ENCODE data around the gene ATXN10.
A peak's percentile ranks its signal among the peaks of the same experiment; 100 is the strongest.

Gene ATXN10

DNA sequence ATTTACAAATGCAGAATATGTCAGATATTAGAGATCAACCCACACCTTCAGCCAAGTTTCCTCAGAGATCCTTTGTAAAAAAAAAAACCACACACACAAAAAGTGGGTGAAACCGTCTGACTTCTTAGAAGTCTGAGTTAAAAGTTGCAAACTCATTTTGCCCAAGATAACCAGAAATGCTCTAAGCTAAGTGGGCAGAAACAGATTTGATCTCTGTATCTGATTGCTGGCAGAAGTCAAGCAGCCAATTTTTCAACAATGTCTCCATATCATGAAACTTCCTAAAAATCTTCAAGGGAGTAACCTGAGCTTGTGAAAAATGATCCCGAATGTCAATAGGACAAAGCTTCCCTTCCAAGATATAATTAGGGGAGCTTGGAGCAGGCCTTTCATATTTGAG, 28.6 kb upstream of the ATXN10 start:
- no peak overlapping the region for H3K9ac ChIP-seq
- no peaks in the 10 kb centered on the region for H3K36me3 ChIP-seq
- H3K4me3 ChIP-seq = no peak overlapping the region
- H3K27ac ChIP-seq = no peak overlapping the region
- H3K4me2 ChIP-seq = no peak overlapping the region
- TF ChIP-seq Cebpa-rat (IDR thresholded peaks at IDR 0.05) = no peak
- H4K20me1 ChIP-seq = no peaks in the 10 kb centered on the region
- H3K9me3 ChIP-seq = no peaks in the 10 kb centered on the region
- no peaks in the 10 kb centered on the region for H3K27me3 ChIP-seq
- H3K4me1 ChIP-seq = peaks cover 73% of the 10 kb centered on the region

DNA sequence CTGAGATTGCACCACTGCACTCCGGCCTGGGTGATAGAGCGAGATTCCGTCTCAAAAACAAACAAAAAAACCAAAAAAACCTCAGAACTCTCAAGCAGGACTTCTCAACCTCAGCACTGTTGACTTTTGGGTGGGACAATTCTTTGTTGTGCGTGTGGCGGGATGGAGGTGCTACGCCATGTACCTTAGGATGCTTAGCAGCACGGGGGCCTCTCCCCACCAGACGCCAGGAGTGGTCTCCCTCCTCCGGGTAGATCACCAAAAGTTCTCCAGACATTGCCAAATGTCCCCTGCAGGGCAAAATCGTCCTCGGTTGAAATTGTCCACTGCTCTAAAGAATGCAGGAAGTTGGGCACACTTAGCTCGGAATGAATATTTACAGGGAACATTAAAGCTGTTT, 26.9 kb upstream of the ATXN10 start:
- Histone ChIP-seq H3K4me2 (peak overlapping the region; percentile 91), H3K27ac (no peak overlapping the region), H3K9me3 (no peaks in the 10 kb centered on the region), H4K20me1 (no peaks in the 10 kb centered on the region), H3K4me3 (no peak overlapping the region), H3K36me3 (no peaks in the 10 kb centered on the region), H3K27me3 (no peaks in the 10 kb centered on the region), H3K9ac (no peak overlapping the region), H3K4me1 (peaks cover 70% of the 10 kb centered on the region)
- TF ChIP-seq Cebpa-rat (IDR thresholded peaks at IDR 0.05) = no peak

DNA sequence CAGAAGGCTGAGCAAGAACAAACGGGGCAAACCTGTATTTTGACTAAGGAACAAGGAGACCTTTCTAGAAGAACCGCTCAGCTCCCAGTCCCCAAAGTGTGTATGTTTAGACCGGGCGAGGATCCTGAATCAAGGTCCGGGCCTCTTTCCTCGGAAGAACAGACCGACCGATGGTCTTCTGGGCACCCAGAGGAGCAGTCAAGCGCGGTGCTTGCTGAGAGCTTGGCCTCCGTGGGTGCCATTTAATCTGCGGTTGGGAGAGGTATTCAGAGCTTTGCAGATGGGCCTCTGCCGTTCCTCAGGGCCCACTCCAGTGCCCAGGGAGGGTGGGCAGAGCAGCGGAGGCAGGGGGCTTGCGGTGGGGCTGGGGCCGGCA, 26.5 kb upstream of the ATXN10 start:
- Histone ChIP-seq H3K4me3 (peak overlapping the region; percentile 57), H3K9ac (peak overlapping the region; percentile 54; the same call in 1 of the 2 replicates), H3K4me1 (peaks cover 66% of the 10 kb centered on the region)

GRCh38 chr22:45645526-45646414, 25.9 kb upstream of the ATXN10 start:
- Histone ChIP-seq H3K9ac (peak overlapping the region; percentile 54; the same call in 1 of the 2 replicates), H3K27me3 (no peaks in the 10 kb centered on the region), H4K20me1 (no peaks in the 10 kb centered on the region), H3K4me3 (peak overlapping the region; percentile 57), H3K36me3 (no peaks in the 10 kb centered on the region), H3K4me1 (peaks cover 59% of the 10 kb centered on the region), H3K4me2 (peak overlapping the region; percentile 91), H3K9me3 (no peaks in the 10 kb centered on the region), H3K27ac (no peak overlapping the region)
- no peak for TF ChIP-seq Cebpa-rat (IDR thresholded peaks at IDR 0.05)

More for the DNA sequence above, 26.5 kb upstream of the ATXN10 start:
- H3K36me3 ChIP-seq = no peaks in the 10 kb centered on the region
- H4K20me1 ChIP-seq = no peaks in the 10 kb centered on the region
- H3K27ac ChIP-seq = no peak overlapping the region
- H3K27me3 ChIP-seq = no peaks in the 10 kb centered on the region
- peak overlapping the region; percentile 91 for H3K4me2 ChIP-seq
- H3K9me3 ChIP-seq = no peaks in the 10 kb centered on the region
- TF ChIP-seq Cebpa-rat (IDR thresholded peaks at IDR 0.05) = no peak

DNA sequence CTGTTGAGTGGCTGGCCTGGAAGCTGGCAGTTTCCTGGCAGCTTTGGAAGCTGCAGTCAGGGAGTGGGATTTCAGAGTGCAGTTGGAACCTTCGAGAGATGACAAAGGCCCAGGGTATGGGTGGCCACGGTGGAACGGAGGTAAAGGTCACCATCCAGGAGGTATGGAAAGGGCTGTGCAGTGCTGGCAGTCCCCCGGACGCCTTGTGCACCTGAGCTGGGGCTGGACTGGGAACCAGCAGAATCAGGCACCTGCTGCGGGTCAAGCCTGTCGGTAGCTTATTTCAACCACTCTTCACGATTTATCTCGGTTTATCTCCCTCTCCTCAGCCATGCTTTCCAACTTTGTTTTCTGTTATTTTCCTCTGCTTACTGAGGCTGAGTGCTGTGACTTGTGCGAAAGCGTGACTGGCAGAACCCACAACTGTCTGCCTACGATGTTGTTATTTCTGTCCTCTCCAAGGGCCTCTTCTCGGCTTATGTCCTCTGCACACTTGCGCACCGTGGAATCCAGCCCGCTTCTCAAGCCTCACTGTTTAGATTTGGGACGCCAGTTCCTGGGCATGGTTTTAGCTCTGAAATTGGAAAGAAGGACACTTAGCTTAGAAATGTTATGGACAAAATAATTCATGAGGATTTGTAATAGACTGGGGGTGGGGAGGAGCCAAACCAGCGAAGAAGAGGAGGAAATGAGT, 24.0 kb upstream of the ATXN10 start:
- Histone ChIP-seq H3K9me3 (no peaks in the 10 kb centered on the region), H4K20me1 (no peaks in the 10 kb centered on the region), H3K27ac (no peak overlapping the region), H3K4me2 (peak overlapping the region; percentile 66), H3K4me3 (no peak overlapping the region), H3K4me1 (peaks cover 54% of the 10 kb centered on the region), H3K36me3 (no peaks in the 10 kb centered on the region), H3K27me3 (no peaks in the 10 kb centered on the region), H3K9ac (peak overlapping the region; percentile 4; the same call in 1 of the 2 replicates)
- no peak for TF ChIP-seq Cebpa-rat (IDR thresholded peaks at IDR 0.05)

DNA sequence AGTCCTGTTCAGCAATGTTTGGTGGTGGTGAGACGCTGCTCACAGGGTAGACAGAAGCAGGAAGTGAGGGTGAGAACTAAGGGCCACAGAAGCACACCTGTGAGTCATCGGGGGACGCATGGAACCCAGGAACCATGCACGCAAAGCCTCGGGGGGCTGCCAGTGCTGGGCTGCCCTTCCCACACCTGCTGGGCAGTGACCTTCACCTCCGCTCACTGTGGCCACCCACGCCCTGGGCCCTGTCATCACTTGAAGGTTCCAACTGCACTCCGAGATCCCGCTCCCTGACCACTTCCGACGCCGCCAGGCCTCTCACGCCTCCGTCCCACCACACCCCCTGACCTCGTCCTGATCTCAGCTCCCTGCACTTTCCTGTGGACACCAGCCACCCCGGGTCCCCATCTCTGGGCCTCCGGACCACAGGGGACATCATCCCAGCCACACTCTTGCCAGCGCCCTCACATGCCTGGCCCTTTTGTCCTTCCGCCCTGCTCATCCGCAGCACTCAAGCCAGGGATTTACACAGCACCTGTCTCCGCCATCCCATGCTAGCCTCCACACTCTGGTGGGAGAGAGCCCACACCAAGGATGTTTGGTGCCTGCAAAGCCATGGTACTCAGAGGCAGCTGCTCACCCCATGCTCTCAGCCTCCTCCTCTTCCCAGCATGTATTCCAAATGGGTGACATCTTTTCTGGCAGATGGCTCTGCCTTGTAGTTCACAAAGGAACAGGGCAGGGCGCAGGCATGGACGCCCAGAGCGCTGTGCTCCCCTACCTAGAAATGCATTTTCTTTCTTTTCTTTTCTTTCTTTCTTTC, 23.1 kb upstream of the ATXN10 start:
- peak overlapping the region; percentile 4; the same call in 1 of the 2 replicates for H3K9ac ChIP-seq
- H4K20me1 ChIP-seq = no peaks in the 10 kb centered on the region
- H3K36me3 ChIP-seq = no peaks in the 10 kb centered on the region
- no peaks in the 10 kb centered on the region for H3K27me3 ChIP-seq
- no peaks in the 10 kb centered on the region for H3K9me3 ChIP-seq
- H3K27ac ChIP-seq = no peak overlapping the region
- H3K4me1 ChIP-seq = peaks cover 55% of the 10 kb centered on the region
- peak overlapping the region; percentile 66 for H3K4me2 ChIP-seq
- no peak overlapping the region for H3K4me3 ChIP-seq
- no peak for TF ChIP-seq Cebpa-rat (IDR thresholded peaks at IDR 0.05)

GRCh38 chr22:45649809-45650208, 21.8 kb upstream of the ATXN10 start:
- Histone ChIP-seq H3K4me2 (no peak overlapping the region), H3K4me3 (no peak overlapping the region), H4K20me1 (no peaks in the 10 kb centered on the region), H3K9ac (no peak overlapping the region), H3K4me1 (peaks cover 49% of the 10 kb centered on the region), H3K27me3 (no peaks in the 10 kb centered on the region), H3K36me3 (no peaks in the 10 kb centered on the region), H3K27ac (no peak overlapping the region), H3K9me3 (no peaks in the 10 kb centered on the region)
- TF ChIP-seq Cebpa-rat (IDR thresholded peaks at IDR 0.05) = no peak

DNA sequence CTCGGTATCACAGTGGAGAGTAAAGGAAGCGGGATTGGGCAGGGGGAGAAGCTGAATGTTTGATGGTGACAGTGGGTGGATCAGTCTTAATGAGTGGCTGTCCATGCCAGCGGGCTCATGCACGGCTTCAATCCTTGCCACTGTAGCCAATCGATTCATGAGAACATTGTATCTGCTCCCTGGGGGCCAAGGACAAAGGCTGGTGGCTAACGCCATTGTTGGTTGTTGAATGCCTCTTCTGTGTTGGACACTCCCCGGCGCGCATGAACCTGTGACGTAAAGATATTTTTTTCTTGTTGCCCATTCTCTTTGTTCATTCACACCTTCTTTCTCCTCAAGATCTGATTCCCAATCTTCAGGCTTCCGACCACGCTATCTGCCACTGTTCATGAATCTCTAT, 20.9 kb upstream of the ATXN10 start:
- no peak overlapping the region for H3K27ac ChIP-seq
- H3K9me3 ChIP-seq = no peaks in the 10 kb centered on the region
- no peak overlapping the region for H3K4me2 ChIP-seq
- TF ChIP-seq Cebpa-rat (IDR thresholded peaks at IDR 0.05) = no peak
- no peaks in the 10 kb centered on the region for H4K20me1 ChIP-seq
- H3K36me3 ChIP-seq = no peaks in the 10 kb centered on the region
- peaks cover 40% of the 10 kb centered on the region for H3K4me1 ChIP-seq
- H3K27me3 ChIP-seq = no peaks in the 10 kb centered on the region
- no peak overlapping the region for H3K9ac ChIP-seq
- H3K4me3 ChIP-seq = no peak overlapping the region

- H4K20me1 ChIP-seq = no peaks in the 10 kb centered on the region
- no peak overlapping the region for H3K27ac ChIP-seq
- no peaks in the 10 kb centered on the region for H3K9me3 ChIP-seq
- H3K4me3 ChIP-seq = no peak overlapping the region
- peak overlapping the region; percentile 51 for H3K4me2 ChIP-seq
- TF ChIP-seq Cebpa-rat (IDR thresholded peaks at IDR 0.05) = no peak
- H3K36me3 ChIP-seq = no peaks in the 10 kb centered on the region
- H3K4me1 ChIP-seq = peaks cover 29% of the 10 kb centered on the region
- no peak overlapping the region for H3K9ac ChIP-seq
- no peaks in the 10 kb centered on the region for H3K27me3 ChIP-seq
These were observed 19.6 kb upstream of the ATXN10 start for GRCh38 chr22:45651931-45652528.

Measured in BLaER1 (cell line).